Pancreas (tissue), 10 donors: ENCODE results near the gene COQ4. TPM values are rescaled to one million over a fixed set of nuclear protein-coding genes. Genes with fewer than 3 reads are reported as not detected.

ENCODE experiments used
- ATAC-seq, 4 donors: fragments of 200-7000 bp; cut with Tn5 transposase; one replicate each; pipeline versions ENCODE4 v1.8.0 to v1.9.1; 2020; ENCODE audit warnings: mild to moderate bottlenecking in 4 of 4, moderate library complexity in 4 of 4
- DNase-seq, 6 donors: peaks; one replicate each; pipeline ENCODE4 v3.0.0-alpha.2; 2020
- FAIRE-seq: peaks from 2 replicates; lab custom pipeline; 2012; peaks lifted over from hg19 to GRCh38; lab: Jason Lieb, UNC
- H3K27ac ChIP-seq, 4 donors: fragments of 200-600 bp; sonication (generic); 1 replicate in 3 of 4; 2 replicates in 1 of 4; pipeline versions ENCODE4 v1.5.0 to v1.8.0; 2020
- H3K27me3 ChIP-seq, 4 donors: fragments of 200-600 bp; one replicate each; pipeline ENCODE4 v1.8.0; 2021
- H3K36me3 ChIP-seq, 3 donors: fragments of 200-600 bp; sonication (generic) in 1 of 3; one replicate each; pipeline versions ENCODE4 v1.5.0 to v1.8.0; 2020 to 2021
- H3K4me1 ChIP-seq, 3 donors: fragments of 200-600 bp; one replicate each; pipeline ENCODE4 v1.8.0; 2021
- H3K4me3 ChIP-seq, 4 donors: fragments of 200-600 bp; sonication (generic) in 2 of 4; one replicate each; pipeline versions ENCODE4 v1.5.0 to v1.8.0; 2020 to 2021
- H3K9me3 ChIP-seq, 4 donors: fragments of 200-600 bp; one replicate each; pipeline ENCODE4 v1.8.0; 2021
- WGBS, 2 donors: extraction: QIAGEN DNeasy Blood & Tissue Kit; methylation state at CpG; one replicate each; pipeline ENCODE4 v1.1.7; 2013; 5-methylcytosine and 5-hydroxymethylcytosine counted together
- intact Hi-C, 3 donors: fragments of 100-400 bp; cut with DNase I; formaldehyde crosslinking; loops; one replicate each; pipeline versions ENCODE4 v1.11.1 to v1.14.2; 2022
- polyA plus RNA-seq, 2 donors: library from polyadenylated mRNA; stranded (reverse); fragments of 200-250 nt; gene quantifications; one replicate each; pipeline ENCODE4 v1.2.3, GENCODE V29; 2013
- total RNA-seq, 6 donors: library from RNA; stranded (reverse); fragmentation: NEBNext Ultra II Directional in 4 of 6; extraction: Animal tissue kit (Norgen Biotek cat#: 25700) in 4 of 6; gene quantifications; one replicate each; pipeline versions ENCODE4 v1.2.1 to v1.2.4, GENCODE V29; 2021 to 2023
- TF ChIP-seq, protein P1 (sequence below), 4 donors: fragments of 200-600 bp; sonication (generic) in 3 of 4; IDR thresholded peaks; one replicate each; pipeline versions ENCODE4 v1.5.0 to v1.8.0; 2021; ENCODE audit warnings: antibody characterized with exemption in 4 of 4
- donor health status: healthy with polysubstance abuse.
- donor health status: DM: no; HTN: no; CAD: no; lungs with moderate emphysema.
- donor health status: DM: no; HTN: no; CAD: no.
- donor health status: control.
- donor health status: control.
- donor health status: Bipolar disorder and iron deficiency.
- donor health status: DM: yes; HTN: yes; CAD: no.
- donor health status: DM: no; HTN: no; CAD: no.
- donor health status: DM: no; HTN: no; CAD: no.
- donor health status: DM: yes; HTN: yes; CAD: no.

Gene COQ4
- total and polyA plus RNA-seq, 8 donors: 23.1 to 103 (median 32.8) TPM

DNA sequence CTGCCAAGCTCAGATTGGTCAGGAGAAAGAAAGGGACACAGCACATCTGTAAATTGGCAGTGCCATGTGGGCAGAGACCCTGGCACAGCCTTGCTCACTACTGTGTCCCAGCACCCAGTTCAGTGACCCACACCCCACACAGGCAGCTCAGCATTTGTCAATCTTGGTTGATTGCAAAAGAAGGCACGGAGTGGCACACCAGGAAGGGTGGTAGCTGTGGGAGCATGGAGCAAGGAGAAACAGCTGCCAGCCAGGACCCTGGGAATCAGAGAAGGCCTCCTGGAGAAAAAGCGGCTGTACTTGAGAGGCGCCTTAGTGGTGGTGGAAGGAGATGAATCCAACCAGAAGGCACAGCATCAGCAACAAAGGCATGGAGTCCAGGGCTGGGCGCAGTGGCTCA is 21.2 kb downstream of the COQ4 start:
- 95 to 98% methylated on average over 4 of the region's 4 CpGs for WGBS, 2 donors
- ATAC-seq (no peak), DNase-seq (no peak), FAIRE-seq (no peak)
- H3K9me3 ChIP-seq: no peaks in the 10 kb centered on the region
- intact Hi-C loops: loop anchor here in 1 of 3 donors (10.0 kb wide), 1 partner anchor 49 kb away; no protein-coding TSS in a partner anchor
- no peak overlapping the region for H3K4me3 ChIP-seq
- H3K27me3 ChIP-seq: no peaks in the 10 kb centered on the region
- TF ChIP-seq, protein P1, sequence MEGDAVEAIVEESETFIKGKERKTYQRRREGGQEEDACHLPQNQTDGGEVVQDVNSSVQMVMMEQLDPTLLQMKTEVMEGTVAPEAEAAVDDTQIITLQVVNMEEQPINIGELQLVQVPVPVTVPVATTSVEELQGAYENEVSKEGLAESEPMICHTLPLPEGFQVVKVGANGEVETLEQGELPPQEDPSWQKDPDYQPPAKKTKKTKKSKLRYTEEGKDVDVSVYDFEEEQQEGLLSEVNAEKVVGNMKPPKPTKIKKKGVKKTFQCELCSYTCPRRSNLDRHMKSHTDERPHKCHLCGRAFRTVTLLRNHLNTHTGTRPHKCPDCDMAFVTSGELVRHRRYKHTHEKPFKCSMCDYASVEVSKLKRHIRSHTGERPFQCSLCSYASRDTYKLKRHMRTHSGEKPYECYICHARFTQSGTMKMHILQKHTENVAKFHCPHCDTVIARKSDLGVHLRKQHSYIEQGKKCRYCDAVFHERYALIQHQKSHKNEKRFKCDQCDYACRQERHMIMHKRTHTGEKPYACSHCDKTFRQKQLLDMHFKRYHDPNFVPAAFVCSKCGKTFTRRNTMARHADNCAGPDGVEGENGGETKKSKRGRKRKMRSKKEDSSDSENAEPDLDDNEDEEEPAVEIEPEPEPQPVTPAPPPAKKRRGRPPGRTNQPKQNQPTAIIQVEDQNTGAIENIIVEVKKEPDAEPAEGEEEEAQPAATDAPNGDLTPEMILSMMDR (IDR thresholded peaks at IDR 0.05): no peak
- no peak overlapping the region for H3K27ac ChIP-seq
- H3K4me1 ChIP-seq: peaks cover 0 to 8% (median 0%) of the 10 kb centered on the region in 3 donors
- peaks cover 4 to 42% (median 9%) of the 10 kb centered on the region in 3 donors for H3K36me3 ChIP-seq

DNA sequence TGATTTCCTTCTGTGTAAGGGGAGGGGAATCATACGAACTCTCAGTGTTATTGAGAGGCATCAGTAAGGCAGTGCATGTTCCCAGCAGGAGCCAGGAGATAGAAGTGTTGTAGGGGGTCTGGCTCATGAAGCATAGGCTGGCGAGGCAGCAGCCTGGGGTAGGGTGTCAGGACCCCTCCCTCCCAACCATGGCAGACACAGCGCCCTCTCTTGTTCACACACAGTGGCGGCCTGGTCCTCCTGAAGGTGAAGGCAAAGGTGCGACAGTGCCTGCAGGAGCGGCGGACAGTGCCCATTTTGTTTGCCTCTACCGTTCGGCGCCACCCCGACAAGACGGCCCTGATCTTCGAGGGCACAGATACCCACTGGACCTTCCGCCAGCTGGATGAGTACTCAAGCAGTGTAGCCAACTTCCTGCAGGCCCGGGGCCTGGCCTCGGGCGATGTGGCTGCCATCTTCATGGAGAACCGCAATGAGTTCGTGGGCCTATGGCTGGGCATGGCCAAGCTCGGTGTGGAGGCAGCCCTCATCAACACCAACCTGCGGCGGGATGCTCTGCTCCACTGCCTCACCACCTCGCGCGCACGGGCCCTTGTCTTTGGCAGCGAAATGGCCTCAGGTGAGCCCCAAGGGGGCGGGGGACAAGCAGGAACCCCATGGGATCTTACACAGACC is 22.4 kb downstream of the COQ4 start:
- Histone ChIP-seq H3K27me3 (no peaks in the 10 kb centered on the region), H3K4me3 (no peak overlapping the region), H3K4me1 (peaks cover 0 to 5% (median 0%) of the 10 kb centered on the region in 3 donors), H3K36me3 (peaks cover 4 to 47% (median 9%) of the 10 kb centered on the region in 3 donors), H3K27ac (no peak overlapping the region), H3K9me3 (no peaks in the 10 kb centered on the region)
- intact Hi-C loops: loop anchor here in 1 of 3 donors (10.0 kb wide), 1 partner anchor 50 kb away; no protein-coding TSS in a partner anchor
- no peak for FAIRE-seq
- TF ChIP-seq, protein P1 (IDR thresholded peaks at IDR 0.05): no peak
- 93 to 94% methylated on average over 28 of the region's 28 CpGs for WGBS, 2 donors
- no peak for ATAC-seq
- no peak for DNase-seq

DNA sequence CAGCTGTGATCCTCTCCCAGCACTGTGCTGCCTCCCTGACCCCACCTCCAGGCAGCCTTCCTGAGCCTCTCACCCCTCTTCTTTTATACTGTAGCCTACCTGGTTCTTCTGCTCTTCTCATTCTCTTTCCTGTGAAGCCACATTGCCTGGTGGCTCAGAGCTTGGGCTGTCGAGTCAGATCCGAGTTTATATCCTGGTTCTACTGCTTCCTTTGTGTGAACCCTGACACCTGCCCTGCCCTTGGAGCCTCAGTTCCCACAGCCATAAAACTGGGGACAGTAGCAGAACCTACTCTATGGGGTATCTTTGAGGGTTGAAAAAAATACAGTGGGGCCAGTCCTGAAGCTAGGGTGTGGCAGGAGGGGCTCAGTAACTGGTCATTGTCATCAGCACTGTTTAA is 26.5 kb downstream of the COQ4 start:
- Histone ChIP-seq H3K4me3 (no peak overlapping the region), H3K27me3 (no peaks in the 10 kb centered on the region), H3K9me3 (no peaks in the 10 kb centered on the region), H3K27ac (no peak overlapping the region), H3K36me3 (peaks cover 4 to 39% (median 9%) of the 10 kb centered on the region in 3 donors), H3K4me1 (no peaks in the 10 kb centered on the region)
- intact Hi-C loops: loop anchor here in 1 of 3 donors (10.0 kb wide), 1 partner anchor 54 kb away; no protein-coding TSS in a partner anchor
- TF ChIP-seq, protein P1 (IDR thresholded peaks at IDR 0.05): no peak
- ATAC-seq: no peak
- DNase-seq: no peak
- 85 to 90% methylated on average over 2 of the region's 2 CpGs for WGBS, 2 donors
- FAIRE-seq: no peak

DNA sequence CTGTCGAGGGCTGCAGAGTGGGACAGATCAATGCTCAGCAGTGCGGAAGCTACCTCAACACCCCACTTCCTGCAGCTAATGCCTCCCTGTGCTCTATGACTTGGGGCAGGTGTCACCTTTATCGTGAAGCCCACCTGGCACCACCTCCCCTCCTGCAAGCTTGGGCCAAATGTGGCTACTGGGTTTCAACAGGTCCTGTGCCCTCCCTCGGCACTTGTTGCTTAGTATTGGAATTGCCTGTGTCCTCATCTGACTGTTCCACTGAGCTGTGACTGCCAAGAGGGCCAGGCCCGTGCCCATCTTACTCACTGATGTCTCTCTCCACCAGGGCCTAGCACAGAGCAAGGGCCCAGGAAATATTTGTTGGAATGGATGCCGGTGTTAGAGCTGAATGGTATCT is 27.1 kb downstream of the COQ4 start:
- no peak overlapping the region for H3K27ac ChIP-seq
- FAIRE-seq (no peak), ATAC-seq (no peak), DNase-seq (no peak)
- H3K4me1 ChIP-seq: no peaks in the 10 kb centered on the region
- TF ChIP-seq, protein P1 (IDR thresholded peaks at IDR 0.05): no peak
- H3K4me3 ChIP-seq: no peak overlapping the region
- H3K9me3 ChIP-seq: no peaks in the 10 kb centered on the region
- WGBS, 2 donors: 92 to 97% methylated on average over 6 of the region's 6 CpGs
- peaks cover 0 to 35% (median 9%) of the 10 kb centered on the region in 3 donors for H3K36me3 ChIP-seq
- no peaks in the 10 kb centered on the region for H3K27me3 ChIP-seq
- intact Hi-C loops: loop anchor here in 1 of 3 donors (10.0 kb wide), 1 partner anchor 55 kb away; no protein-coding TSS in a partner anchor

DNA sequence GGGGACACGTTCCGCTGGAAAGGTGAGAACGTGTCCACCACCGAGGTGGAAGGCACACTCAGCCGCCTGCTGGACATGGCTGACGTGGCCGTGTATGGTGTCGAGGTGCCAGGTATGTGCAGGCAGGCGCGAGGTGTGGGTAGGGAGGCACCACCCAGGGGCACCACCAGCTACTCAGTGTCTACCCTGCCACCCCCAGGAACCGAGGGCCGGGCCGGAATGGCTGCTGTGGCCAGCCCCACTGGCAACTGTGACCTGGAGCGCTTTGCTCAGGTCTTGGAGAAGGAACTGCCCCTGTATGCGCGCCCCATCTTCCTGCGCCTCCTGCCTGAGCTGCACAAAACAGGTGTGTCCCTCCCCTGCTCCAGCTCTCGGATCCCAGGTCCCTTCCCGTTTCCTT is 32.8 kb downstream of the COQ4 start:
- intact Hi-C loops: no loop called here
- H3K36me3 ChIP-seq: no peaks in the 10 kb centered on the region
- ATAC-seq (no peak), DNase-seq (no peak), FAIRE-seq (no peak)
- no peak overlapping the region for H3K27ac ChIP-seq
- TF ChIP-seq, protein P1 (IDR thresholded peaks at IDR 0.05): no peak
- no peak overlapping the region for H3K4me3 ChIP-seq
- H3K27me3 ChIP-seq: no peaks in the 10 kb centered on the region
- H3K4me1 ChIP-seq: no peaks in the 10 kb centered on the region
- WGBS, 2 donors: 92 to 97% methylated on average over 19 of the region's 19 CpGs
- no peaks in the 10 kb centered on the region for H3K9me3 ChIP-seq
